Amygdala (tissue), 56 donors: ENCODE measurements around the gene ATP4B.
A peak's percentile ranks its signal among the peaks of the same experiment; 100 is the strongest.
"Not testable (repeated sequence)": the region's sequence is repeated elsewhere in the genome, so short reads cannot be mapped to it uniquely, and the experiment has no call there.

Experiments
- DNase-seq, 56 donors: peaks; one replicate each; lab custom pipeline; 2025; lab: John Stamatoyannopoulos, UW

The ATP4B gene

GRCh38 chr13:113628291-113629270 is 29.4 kb downstream of the ATP4B start:
- no peak for DNase-seq

DNA sequence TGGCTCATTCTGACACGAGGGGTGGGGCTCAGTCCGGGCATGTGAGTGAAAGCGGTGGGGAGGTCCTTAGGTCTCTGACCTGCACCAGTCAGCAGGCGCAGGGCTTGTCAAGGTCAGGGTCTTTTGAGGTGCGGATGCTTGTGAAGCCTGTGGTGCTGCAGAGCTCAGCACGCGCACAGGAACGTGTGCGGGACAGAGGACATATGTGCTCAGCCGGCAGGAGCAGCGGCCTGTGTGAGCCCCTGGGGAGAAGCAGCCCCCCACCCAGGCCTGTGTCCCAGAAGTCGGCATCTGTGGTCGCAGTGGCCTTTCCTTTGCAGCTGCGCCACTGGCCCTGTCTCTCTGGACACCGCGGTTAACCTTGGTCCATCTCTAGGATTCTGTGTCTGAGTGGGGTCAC is 30.9 kb downstream of the ATP4B start:
- no peak for DNase-seq

- no peak for DNase-seq
Observed at GRCh38 chr13:113625965-113626721, 31.9 kb downstream of the ATP4B start.

- not testable (repeated sequence) for DNase-seq
Observed at GRCh38 chr13:113624640-113625304, 33.2 kb downstream of the ATP4B start.

DNA sequence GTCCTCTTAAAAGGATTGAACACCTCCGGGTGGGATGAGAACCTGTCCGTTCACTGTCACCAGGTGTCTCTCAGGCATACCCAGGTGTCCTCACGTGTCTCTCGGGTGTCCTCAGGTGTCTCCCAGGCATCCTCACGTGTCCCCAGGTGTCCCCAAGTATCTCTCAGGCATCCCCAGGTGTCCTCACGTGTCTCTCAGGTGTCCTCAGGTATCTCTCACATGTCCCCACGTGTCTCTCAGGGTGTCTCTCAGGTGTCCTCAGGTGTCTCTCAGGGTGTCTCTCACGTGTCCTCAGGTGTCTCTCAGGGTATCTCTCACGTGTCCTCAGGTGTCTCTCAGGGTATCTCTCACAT is 33.8 kb downstream of the ATP4B start:
- DNase-seq = no peak

GRCh38 chr13:113623491-113624234 is 34.3 kb downstream of the ATP4B start:
- DNase-seq = no peak

- no peak for DNase-seq
Observed at GRCh38 chr13:113622791-113623490, 35.1 kb downstream of the ATP4B start.

- not testable (repeated sequence) for DNase-seq
Observed at GRCh38 chr13:113621986-113622550, 35.9 kb downstream of the ATP4B start.

DNA sequence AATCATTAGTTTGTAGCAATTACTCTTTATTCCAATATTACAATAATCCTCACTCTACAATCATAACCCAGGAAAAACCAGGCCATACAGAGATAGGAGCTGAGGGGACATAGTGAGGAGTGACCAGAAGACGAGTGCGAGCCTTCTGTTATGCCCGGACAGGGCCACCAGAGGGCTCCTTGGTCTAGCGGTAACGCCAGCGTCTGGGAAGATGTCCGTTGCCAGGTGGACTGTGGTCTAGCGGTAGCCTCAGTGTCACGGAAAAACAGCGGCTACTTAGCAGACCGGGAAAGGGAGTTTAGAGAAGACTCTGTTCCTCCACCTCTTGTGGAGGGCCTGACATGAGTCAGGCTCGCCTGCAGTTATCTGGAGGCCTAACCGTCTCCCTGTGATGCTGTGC is 36.5 kb downstream of the ATP4B start:
- peak in 3 of 56 donors; percentile 0 to 20 (median 15) for DNase-seq

- no peak for DNase-seq
Observed at GRCh38 chr13:113621046-113621445, 37.0 kb downstream of the ATP4B start.

GRCh38 chr13:113620036-113620796 is 37.8 kb downstream of the ATP4B start:
- no peak for DNase-seq

DNA sequence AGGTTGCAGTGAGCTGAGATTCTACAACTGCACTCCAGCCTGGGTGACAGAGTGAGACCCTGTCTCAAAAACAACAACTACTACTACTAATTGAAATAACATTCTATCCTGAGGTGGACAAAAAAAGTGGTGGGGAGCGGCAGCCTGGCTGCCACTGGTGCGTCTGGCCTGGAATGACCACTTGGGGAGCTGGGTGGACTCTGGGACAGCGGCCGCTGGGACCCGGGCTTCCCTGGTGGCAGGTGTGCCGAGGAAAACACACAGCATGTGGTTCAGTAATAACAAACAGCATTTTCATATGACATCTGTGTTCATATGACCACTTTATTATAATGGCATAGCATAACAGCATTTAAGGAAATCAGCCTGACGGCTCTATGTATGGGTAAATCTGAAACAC is 39.5 kb downstream of the ATP4B start:
- no peak for DNase-seq

DNA sequence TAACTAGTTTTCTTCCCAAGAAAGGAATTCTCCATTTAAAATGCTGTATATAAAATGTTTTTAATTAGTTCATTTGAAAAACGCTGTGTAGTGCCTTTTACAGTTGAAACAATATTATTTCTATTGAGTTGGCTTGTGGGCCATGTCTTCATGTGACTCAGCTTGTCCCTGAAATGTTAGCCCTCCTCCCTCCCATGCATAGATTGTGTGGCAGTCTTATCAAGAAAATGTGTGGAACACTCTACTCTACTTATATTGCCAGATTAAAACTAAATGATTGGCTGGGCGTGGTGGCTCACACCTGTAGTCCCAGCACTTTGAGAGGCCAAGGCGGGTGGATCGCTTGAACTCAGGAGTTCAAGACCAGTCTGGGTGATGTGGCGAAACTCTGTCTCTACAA is 40.0 kb downstream of the ATP4B start:
- no peak for DNase-seq

DNA sequence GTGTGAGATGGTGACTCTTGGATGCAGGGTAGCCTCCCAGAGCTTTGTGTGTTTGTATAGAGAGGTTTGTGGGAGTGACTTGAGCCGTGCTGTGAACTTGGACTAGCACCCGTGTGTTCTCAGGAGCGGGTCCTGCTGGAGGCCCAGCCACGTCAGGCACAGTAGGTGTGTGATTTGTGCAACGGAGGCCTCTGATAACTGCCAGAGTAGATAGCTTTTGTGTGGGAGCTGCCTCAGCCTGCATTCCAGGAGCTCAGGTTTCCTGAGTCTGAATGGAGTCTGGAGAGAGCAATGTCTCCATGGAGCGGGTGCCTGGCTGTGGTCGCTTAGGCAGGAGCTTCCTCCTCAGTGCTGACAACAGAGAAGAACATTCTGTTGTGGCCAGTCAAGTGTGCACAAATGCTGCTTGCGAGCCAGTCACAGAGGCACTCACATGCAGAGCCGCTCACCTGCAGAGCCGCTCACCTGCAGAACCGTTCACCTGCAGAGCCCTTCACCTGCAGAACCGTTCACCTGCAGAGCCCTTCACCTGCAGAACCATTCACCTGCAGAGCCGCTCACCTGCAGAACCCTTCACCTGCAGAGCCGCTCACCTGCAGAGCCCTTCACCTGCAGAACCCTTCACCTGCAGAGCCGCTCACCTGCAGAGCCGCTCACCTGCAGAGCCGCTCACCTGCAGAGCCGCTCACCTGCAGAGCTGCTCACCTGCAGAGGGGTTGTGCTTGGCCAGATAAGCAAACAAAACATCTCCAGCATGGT is 40.8 kb downstream of the ATP4B start:
- DNase-seq = no peak

DNA sequence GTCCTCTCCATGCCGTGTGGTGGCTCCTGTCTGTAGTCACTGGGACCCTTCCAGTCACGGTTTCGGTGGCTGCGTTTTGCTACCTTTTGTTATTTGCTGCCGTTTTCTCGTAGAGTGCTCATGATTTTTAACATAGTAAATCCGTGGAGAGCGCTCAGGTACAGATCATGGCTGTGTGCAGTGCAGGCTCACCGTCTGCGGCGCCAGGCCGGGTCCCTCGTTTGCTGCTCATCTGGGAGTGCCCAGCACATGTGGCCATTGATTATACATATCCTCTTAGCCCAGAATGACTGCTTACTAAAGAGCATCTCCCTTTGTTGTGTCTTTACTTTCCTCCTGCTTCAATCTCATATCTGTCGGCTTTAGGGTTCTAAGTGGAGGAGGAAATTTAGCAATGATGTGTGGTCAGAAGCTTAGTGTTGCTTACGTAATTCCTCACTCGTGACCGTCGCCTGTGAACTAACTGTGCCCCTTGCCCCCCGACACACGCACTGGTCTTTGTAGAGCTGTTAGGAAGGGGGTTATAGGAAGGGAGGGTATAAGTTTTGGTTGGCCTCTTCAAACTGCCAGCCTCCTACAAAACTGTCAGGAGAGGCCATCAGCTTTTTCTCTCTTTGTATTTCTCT is 41.6 kb downstream of the ATP4B start:
- no peak for DNase-seq

- DNase-seq = no peak
Observed at GRCh38 chr13:113613789-113614379, 44.1 kb downstream of the ATP4B start.

- DNase-seq = no peak
Observed at GRCh38 chr13:113612607-113613006, 45.4 kb downstream of the ATP4B start.
